HAP-1 (cell line): ENCODE results near the gene APBB1IP.

Experiments
- DNase-seq, 2 experiments: peaks; one replicate each; pipeline ENCODE4 v3.0.0-alpha.2; 2016 to 2020; ENCODE audit warnings: low spot score in 2 of 2
- H3K27me3 ChIP-seq: fragments of 250-450 bp; sonication (Bioruptor Pico); 2 replicates; pipeline ENCODE4 v1.5.1; 2020; ENCODE audit warnings: low read depth, mild to moderate bottlenecking, moderate library complexity
- H3K36me3 ChIP-seq: fragments of 250-450 bp; sonication (Bioruptor Pico); replicated peaks from 2 replicates; pipeline ENCODE4 v1.5.1; 2020; ENCODE audit warnings: mild to moderate bottlenecking
- H3K4me1 ChIP-seq: fragments of 250-450 bp; sonication (Bioruptor Pico); 2 replicates; pipeline ENCODE4 v1.5.1; 2020; ENCODE audit warnings: mild to moderate bottlenecking
- H3K4me3 ChIP-seq: fragments of 250-450 bp; sonication (Bioruptor Pico); 2 replicates; pipeline ENCODE4 v1.5.1; 2020; ENCODE audit warnings: mild to moderate bottlenecking, moderate library complexity
- H3K9me3 ChIP-seq: fragments of 250-450 bp; sonication (Bioruptor Pico); 2 replicates; pipeline ENCODE4 v1.5.1; 2020; ENCODE audit warnings: mild to moderate bottlenecking, moderate library complexity
- in situ Hi-C: fragments of 300-500 bp; cut with MboI; formaldehyde crosslinking; loops from 3 replicates; pipeline ENCODE4 v1.14.3; 2020; ENCODE audit warnings: low sequenced_read_pairs, inconsistent platforms, mixed read lengths

Gene APBB1IP

DNA sequence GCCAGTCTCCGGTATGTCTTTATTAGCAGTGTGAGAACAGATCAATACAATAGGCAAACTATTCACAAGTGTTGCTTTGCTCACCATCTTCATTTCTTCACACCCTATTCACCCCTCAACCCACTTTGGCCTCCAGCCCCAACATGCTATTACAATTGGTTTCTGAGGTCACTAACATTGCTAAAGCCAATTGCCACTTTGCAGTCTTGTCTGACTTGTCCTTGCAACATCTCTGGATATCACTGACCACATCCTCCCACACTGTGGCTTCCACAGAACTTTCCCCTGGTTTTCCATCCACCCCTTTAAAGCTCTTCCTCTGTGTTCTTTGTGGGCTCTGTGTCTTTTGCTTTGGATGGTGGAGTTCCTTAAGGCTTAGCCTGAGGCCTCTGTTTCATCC is 5.2 kb upstream of the APBB1IP start:
- Histone ChIP-seq H3K4me3 (no peak overlapping the region), H3K36me3 (no peaks in the 10 kb centered on the region), H3K27me3 (peaks cover 8% of the 10 kb centered on the region), H3K9me3 (no peaks in the 10 kb centered on the region), H3K4me1 (no peaks in the 10 kb centered on the region)
- no peak for DNase-seq
- in situ Hi-C loops = no loop called here

DNA sequence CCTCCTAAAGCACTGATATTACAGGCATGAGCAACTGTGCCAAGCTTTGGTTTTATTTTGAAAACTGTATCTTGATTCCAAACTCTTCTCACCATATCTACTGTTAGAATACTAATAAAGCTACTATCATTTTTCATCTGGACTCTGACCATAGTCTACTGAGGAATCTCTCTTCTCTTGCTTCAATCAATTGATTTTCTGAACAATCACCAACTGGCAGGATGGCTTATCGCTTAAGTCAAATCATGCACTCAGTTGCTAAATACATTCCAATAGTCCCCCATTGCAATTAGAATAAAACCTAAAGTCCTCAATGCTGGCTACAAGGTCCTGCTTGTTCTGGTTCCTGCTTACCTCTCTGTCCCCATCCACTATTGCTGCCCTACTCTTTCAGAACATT is 2.3 kb upstream of the APBB1IP start:
- Histone ChIP-seq H3K4me3 (no peak overlapping the region), H3K27me3 (peaks cover 29% of the 10 kb centered on the region), H3K4me1 (no peaks in the 10 kb centered on the region), H3K9me3 (no peaks in the 10 kb centered on the region), H3K36me3 (no peaks in the 10 kb centered on the region)
- in situ Hi-C loops = no loop called here
- DNase-seq = no peak

DNA sequence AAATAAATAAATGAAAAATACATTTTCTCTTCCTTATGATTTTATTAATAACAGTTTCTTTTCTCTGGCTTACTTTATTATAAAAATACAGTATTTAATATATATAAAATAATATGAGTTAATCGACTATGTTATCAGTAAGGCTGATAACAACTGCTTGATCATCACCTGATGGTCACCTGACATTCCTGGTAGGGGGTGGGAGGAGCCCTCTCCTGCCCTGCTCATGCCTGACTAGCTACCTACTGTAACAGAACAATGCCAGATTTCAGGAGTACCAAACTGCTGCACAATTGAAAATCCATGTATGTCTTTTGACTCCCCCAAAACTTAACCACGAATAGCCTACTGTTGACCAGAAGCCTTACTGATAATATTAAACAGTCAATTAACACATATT is 1.3 kb upstream of the APBB1IP start:
- Histone ChIP-seq H3K4me3 (no peak overlapping the region), H3K4me1 (no peaks in the 10 kb centered on the region), H3K9me3 (no peaks in the 10 kb centered on the region), H3K27me3 (peaks cover 29% of the 10 kb centered on the region), H3K36me3 (no peaks in the 10 kb centered on the region)
- in situ Hi-C loops = no loop called here
- no peak for DNase-seq

GRCh38 chr10:26438534-26439341 is 597 bp downstream of the APBB1IP start:
- in situ Hi-C loops = no loop called here
- Histone ChIP-seq H3K4me3 (no peak overlapping the region), H3K4me1 (no peaks in the 10 kb centered on the region), H3K27me3 (peaks cover 29% of the 10 kb centered on the region), H3K36me3 (no peaks in the 10 kb centered on the region), H3K9me3 (no peaks in the 10 kb centered on the region)
- no peak for DNase-seq

- no peaks in the 10 kb centered on the region for H3K9me3 ChIP-seq
- H3K4me1 ChIP-seq = no peaks in the 10 kb centered on the region
- in situ Hi-C loops = no loop called here
- no peaks in the 10 kb centered on the region for H3K36me3 ChIP-seq
- no peak overlapping the region for H3K4me3 ChIP-seq
- DNase-seq = no peak
- peaks cover 29% of the 10 kb centered on the region for H3K27me3 ChIP-seq
These were observed 1.4 kb downstream of the APBB1IP start for GRCh38 chr10:26439406-26440087.

- Histone ChIP-seq H3K4me1 (no peaks in the 10 kb centered on the region), H3K4me3 (no peak overlapping the region)
These were observed 1.9 kb downstream of the APBB1IP start for GRCh38 chr10:26440088-26440470.

GRCh38 chr10:26441491-26442214 is 3.5 kb downstream of the APBB1IP start:
- in situ Hi-C loops = no loop called here
- H3K9me3 ChIP-seq = no peaks in the 10 kb centered on the region
- no peak for DNase-seq
- no peak overlapping the region for H3K4me3 ChIP-seq
- no peaks in the 10 kb centered on the region for H3K36me3 ChIP-seq
- H3K27me3 ChIP-seq = peaks cover 29% of the 10 kb centered on the region
- H3K4me1 ChIP-seq = no peaks in the 10 kb centered on the region

More at GRCh38 chr10:26440088-26440470, 1.9 kb downstream of the APBB1IP start:
- in situ Hi-C loops = no loop called here
- peaks cover 29% of the 10 kb centered on the region for H3K27me3 ChIP-seq
- no peaks in the 10 kb centered on the region for H3K36me3 ChIP-seq
- H3K9me3 ChIP-seq = no peaks in the 10 kb centered on the region
- no peak for DNase-seq

DNA sequence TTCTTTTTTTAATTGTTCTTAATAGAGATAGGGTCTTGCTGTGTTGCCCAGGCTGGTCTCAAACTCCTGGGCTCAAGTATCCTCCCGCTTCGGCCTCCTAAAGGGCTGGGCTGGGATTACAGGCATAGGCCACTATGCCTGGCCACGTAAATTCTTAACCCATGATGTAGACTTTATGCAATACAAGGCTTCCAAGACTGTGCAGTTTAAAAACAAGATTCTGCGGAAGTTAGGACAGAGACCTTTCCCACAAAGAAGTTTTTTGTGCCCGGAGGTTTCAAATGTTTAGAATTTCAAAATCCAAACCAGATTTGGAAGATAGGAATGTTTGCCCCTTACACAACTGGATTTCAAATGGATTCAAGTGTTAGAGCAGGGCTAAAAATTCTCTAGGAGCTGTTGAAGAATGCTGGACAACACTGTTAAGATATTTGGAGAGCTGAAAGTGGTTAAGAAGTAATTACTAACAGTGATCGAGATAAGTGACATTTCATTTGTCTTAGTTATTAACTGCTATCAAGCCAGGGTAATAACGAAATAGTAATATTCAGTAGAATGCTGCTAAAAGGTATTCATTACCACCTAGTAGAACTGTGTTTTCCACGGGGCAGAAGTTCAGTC is 7.4 kb downstream of the APBB1IP start:
- no peaks in the 10 kb centered on the region for H3K9me3 ChIP-seq
- no peak overlapping the region for H3K4me3 ChIP-seq
- no peaks in the 10 kb centered on the region for H3K27me3 ChIP-seq
- in situ Hi-C loops = no loop called here
- H3K4me1 ChIP-seq = no peaks in the 10 kb centered on the region
- DNase-seq = no peak
- no peaks in the 10 kb centered on the region for H3K36me3 ChIP-seq

DNA sequence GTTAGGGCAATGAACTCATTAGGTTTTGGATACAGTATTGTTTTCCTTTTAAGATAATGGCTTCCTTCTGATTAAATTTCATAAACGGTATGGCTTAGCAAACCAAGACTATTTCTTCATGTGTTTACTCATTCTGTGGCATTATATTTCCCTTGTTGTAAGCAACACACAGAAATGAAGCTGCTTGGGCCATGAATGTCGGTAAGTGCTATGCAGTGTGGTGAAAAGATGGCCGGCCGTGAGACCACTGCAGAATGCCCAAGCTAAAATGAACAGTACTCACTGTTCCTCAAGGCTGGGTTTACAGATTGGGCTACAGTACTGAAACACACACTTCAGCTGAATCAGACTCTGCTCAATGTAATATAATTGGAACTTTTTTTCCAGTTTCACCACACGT is 8.1 kb downstream of the APBB1IP start:
- DNase-seq = no peak
- Histone ChIP-seq H3K36me3 (no peaks in the 10 kb centered on the region), H3K27me3 (no peaks in the 10 kb centered on the region), H3K4me1 (no peaks in the 10 kb centered on the region), H3K9me3 (no peaks in the 10 kb centered on the region), H3K4me3 (no peak overlapping the region)
- in situ Hi-C loops = no loop called here

DNA sequence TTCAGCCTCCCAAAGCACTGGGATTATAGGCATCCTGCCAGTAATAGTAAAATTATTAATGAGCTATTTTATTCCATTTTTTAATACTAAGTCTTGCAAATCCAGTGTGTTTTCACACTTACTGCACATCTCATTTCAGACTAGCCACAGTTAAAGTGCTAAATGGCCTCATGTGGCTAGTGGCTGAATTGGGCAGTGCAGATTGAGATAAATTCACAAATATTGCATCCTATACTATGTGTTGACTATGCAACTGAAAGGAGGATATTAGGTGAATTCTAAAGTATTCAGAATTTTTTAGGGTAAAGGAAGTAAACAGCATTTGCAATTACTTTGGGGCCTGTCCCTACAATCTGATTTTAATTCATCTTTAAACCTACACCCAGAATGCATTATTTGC is 10.2 kb downstream of the APBB1IP start:
- no peak for DNase-seq
- H3K27me3 ChIP-seq = no peaks in the 10 kb centered on the region
- in situ Hi-C loops = no loop called here
- no peak overlapping the region for H3K4me3 ChIP-seq
- H3K36me3 ChIP-seq = no peaks in the 10 kb centered on the region
- no peaks in the 10 kb centered on the region for H3K9me3 ChIP-seq
- no peaks in the 10 kb centered on the region for H3K4me1 ChIP-seq

DNA sequence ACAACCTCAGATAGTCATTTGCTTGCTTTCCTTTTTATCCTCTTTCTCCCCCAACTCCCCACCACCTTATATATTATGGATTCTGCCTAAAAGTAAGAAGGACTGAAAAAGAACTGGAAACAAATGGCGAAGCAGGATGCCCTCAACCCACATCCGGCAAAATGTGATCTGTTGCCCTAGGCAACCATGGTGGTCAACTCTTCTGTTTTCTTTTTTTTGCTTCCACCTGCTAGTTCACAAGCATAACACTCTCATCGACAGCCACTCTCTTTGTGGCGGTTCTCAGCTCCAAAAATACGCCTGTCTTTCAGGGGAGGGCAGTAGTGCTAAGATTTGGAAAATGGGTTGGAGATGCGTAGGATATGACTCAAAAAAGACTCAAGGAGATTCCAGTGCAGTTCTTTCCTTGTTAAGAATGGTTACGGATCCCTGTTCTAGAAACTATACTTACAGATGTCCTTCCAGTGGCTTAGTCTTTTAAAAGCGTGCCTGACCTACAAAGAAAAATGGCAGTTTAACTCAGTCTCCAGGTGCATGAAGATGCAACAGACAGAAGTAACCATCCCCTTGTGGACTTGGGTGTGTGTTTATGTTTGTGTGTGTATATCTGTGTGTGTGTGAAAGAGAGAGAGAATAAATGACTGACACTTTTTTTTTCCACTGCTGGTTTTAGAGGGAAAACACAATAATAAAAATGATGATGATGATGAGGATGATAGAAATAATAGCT is 10.7 kb downstream of the APBB1IP start:
- Histone ChIP-seq H3K4me3 (no peak overlapping the region), H3K36me3 (no peaks in the 10 kb centered on the region), H3K4me1 (no peaks in the 10 kb centered on the region), H3K9me3 (no peaks in the 10 kb centered on the region), H3K27me3 (no peaks in the 10 kb centered on the region)
- no peak for DNase-seq
- in situ Hi-C loops = no loop called here

GRCh38 chr10:26449726-26450125 is 11.6 kb downstream of the APBB1IP start:
- Histone ChIP-seq H3K27me3 (no peaks in the 10 kb centered on the region), H3K4me3 (no peak overlapping the region), H3K9me3 (no peaks in the 10 kb centered on the region), H3K36me3 (no peaks in the 10 kb centered on the region), H3K4me1 (no peaks in the 10 kb centered on the region)
- no peak for DNase-seq
- in situ Hi-C loops = no loop called here

DNA sequence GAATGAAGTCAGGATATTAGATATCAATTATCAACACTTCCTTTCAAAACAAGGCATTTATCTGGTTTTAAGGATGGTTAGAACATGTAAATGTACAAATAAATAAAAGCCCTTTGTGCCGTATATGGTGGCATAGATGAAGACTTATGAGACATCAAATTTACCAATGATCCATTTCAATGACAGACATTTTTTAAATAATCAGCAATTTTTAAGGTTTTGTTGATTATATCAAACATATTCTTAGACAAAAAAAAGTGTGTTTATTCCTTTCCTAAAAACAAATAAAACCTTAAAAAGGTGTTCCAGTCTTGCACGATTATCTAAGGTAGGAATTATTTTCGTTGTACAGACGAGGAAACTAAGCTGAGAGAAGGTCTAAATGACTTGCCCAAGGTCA is 13.8 kb downstream of the APBB1IP start:
- in situ Hi-C loops = no loop called here
- no peaks in the 10 kb centered on the region for H3K36me3 ChIP-seq
- H3K9me3 ChIP-seq = no peaks in the 10 kb centered on the region
- H3K27me3 ChIP-seq = no peaks in the 10 kb centered on the region
- DNase-seq = no peak
- no peaks in the 10 kb centered on the region for H3K4me1 ChIP-seq
- no peak overlapping the region for H3K4me3 ChIP-seq
